Peyer's patch (tissue), 4 donors: ENCODE data around the gene OTUB2. TPM values are rescaled to one million over a fixed set of nuclear protein-coding genes. Genes with fewer than 3 reads are reported as not detected.

Experiments used
- DNase-seq, 3 donors: peaks; one replicate each; pipeline ENCODE4 v3.0.0-alpha.2; 2017 to 2019
- H3K27ac ChIP-seq, 4 donors: fragments of 200-600 bp; sonication (generic); one replicate each; pipeline ENCODE4 v1.5.1; 2016 to 2019
- H3K27me3 ChIP-seq, 2 donors: fragments of 200-600 bp; sonication (generic); one replicate each; pipeline ENCODE4 v1.5.1; 2019
- H3K36me3 ChIP-seq, 3 donors: fragments of 200-600 bp; sonication (generic); one replicate each; pipeline ENCODE4 v1.5.1; 2016 to 2019
- H3K4me1 ChIP-seq, 4 donors: fragments of 200-600 bp; sonication (generic); one replicate each; pipeline ENCODE4 v1.5.1; 2016 to 2019
- H3K4me3 ChIP-seq, 4 donors: fragments of 200-600 bp; sonication (generic); 1 replicate in 3 of 4; 2 replicates in 1 of 4; pipeline ENCODE4 v1.5.1; 2016 to 2019; ENCODE audit warnings: mild to moderate bottlenecking in 1 of 4
- H3K9me3 ChIP-seq, 4 donors: fragments of 200-600 bp; sonication (generic); one replicate each; pipeline ENCODE4 v1.5.1; 2016 to 2019; ENCODE audit warnings: mild to moderate bottlenecking in 1 of 4
- POLR2A ChIP-seq, 2 donors: fragments of 450-650 bp; IDR thresholded peaks; one replicate each; pipeline ENCODE4 v1.5.1; 2017; ENCODE audit warnings: antibody characterized with exemption in 2 of 2, mild to moderate bottlenecking in 2 of 2, moderate library complexity in 2 of 2
- total RNA-seq, 4 donors: library from RNA; depleted of rRNA; stranded (reverse); fragments of >200 nt; gene quantifications; one replicate each; pipeline ENCODE4 v1.1.0, GENCODE V29; 2016
- TF ChIP-seq, protein P1 (sequence below), 6 experiments: fragments of 450-650 bp in 4 of 6; fragments of 200-600 bp in 2 of 6; sonication (generic) in 1 of 6; IDR thresholded peaks; one replicate each; pipeline ENCODE4 v1.5.1; 2017 to 2019; ENCODE audit warnings: antibody characterized with exemption in 6 of 6, mild to moderate bottlenecking in 3 of 6, moderate library complexity in 1 of 6

Gene OTUB2
- total RNA-seq, 4 donors from 2014 or later, result 3.4 to 4.9 (median 3.6) TPM; not detected in 1

DNA sequence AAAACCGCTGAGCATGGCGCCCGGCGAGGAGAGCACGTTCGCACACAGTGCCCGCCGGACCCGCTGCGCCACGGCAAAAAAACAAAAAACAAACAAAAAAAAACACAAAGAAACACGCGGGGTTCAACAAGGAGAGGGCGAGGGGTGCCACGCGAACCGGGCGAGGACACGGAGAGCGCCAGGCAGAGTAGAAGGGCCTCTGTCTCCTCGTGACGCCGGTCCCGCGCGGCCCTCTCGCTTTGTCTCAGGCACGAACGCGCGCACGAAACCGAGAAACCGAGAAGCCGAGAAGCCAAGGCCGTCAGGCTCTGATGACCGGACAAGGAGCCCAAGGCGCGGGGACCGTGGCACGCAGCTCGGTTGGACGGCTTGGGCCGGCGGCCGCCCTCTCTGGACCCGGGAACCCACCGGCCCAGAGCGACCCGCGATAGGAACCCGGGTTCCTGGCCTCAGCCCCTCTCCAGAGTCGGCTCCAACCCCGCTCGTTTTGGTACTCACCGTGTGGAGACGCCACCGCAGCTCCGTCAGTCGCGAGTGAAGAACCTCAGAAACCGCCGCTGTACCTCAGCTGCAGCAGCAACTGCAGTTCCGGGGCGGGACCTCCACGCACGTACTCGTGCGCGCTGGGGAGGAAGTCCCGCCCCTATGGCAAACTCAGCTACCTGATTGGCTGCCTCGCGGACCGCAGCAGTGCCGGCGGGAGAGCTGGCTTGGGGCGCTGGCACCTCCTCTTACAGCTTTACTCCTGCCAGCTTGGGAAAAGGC lies 54.7 kb downstream of the OTUB2 start, which contains the start of the genes DDX24 and IFI27L1:
Gene DDX24, minus strand, starts transcription at position 582 of the 765 bp plus-strand sequence. CDS start 1,460 bp downstream, outside the sequence.
Gene IFI27L1, plus strand, starts transcription at position 690 of the 765 bp plus-strand sequence. CDS start 15,628 bp downstream, outside the sequence.
- H3K27me3 ChIP-seq, result no peaks in the 10 kb centered on the region
- peak within 1 kb of the TSS; percentile 72 to 100 (median 84) for H3K4me3 ChIP-seq
- no peaks in the 10 kb centered on the region for H3K9me3 ChIP-seq
- peaks cover 0 to 42% (median 10%) of the 10 kb centered on the region in 4 donors for H3K4me1 ChIP-seq
- TF ChIP-seq POLR2A (IDR thresholded peaks at IDR 0.05), result peak; percentile 93 to 97
- TF ChIP-seq, protein P1, sequence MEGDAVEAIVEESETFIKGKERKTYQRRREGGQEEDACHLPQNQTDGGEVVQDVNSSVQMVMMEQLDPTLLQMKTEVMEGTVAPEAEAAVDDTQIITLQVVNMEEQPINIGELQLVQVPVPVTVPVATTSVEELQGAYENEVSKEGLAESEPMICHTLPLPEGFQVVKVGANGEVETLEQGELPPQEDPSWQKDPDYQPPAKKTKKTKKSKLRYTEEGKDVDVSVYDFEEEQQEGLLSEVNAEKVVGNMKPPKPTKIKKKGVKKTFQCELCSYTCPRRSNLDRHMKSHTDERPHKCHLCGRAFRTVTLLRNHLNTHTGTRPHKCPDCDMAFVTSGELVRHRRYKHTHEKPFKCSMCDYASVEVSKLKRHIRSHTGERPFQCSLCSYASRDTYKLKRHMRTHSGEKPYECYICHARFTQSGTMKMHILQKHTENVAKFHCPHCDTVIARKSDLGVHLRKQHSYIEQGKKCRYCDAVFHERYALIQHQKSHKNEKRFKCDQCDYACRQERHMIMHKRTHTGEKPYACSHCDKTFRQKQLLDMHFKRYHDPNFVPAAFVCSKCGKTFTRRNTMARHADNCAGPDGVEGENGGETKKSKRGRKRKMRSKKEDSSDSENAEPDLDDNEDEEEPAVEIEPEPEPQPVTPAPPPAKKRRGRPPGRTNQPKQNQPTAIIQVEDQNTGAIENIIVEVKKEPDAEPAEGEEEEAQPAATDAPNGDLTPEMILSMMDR (IDR thresholded peaks at IDR 0.05), result peak in 2 of 6 experiments; percentile 1 to 4
- H3K27ac ChIP-seq, result peak within 1 kb of the TSS; percentile 86 to 96 (median 92)
- DNase-seq, result peak; percentile 96 to 99 (median 97)
- peaks cover 0 to 18% (median 0%) of the 10 kb centered on the region in 3 donors for H3K36me3 ChIP-seq

DNA sequence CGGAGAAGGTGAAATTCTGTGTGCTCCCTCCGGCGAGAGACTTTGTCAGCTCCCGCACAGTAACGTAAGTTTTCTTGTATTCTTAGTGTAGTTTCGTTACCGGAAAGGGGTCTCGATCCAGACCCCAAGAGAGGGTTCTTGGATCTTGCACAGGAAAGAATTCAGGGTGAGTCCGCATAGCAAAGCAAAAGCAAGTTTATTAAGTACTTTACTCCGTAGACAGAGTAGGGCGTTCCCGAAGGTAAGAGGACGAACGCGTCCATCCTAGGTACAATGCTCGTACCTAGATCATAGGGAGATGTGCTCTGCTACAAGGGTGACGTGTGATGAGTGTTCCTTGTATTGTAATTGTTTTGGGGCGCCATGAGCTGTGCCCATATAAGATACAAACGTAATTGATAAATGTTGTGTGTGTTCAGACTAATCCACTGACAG lies 55.3 kb downstream of the OTUB2 start:
- no peaks in the 10 kb centered on the region for H3K9me3 ChIP-seq
- H3K27ac ChIP-seq, result peak overlapping the region; percentile 86 to 96 (median 92)
- peaks cover 0 to 42% (median 10%) of the 10 kb centered on the region in 4 donors for H3K4me1 ChIP-seq
- peaks cover 0 to 18% (median 0%) of the 10 kb centered on the region in 3 donors for H3K36me3 ChIP-seq
- peak in 1 of 3 donors; percentile 51 for DNase-seq
- TF ChIP-seq POLR2A (IDR thresholded peaks at IDR 0.05), result no peak
- TF ChIP-seq, protein P1 (IDR thresholded peaks at IDR 0.05), result no peak
- no peaks in the 10 kb centered on the region for H3K27me3 ChIP-seq
- H3K4me3 ChIP-seq, result peak overlapping the region; percentile 72 to 100 (median 84)

DNA sequence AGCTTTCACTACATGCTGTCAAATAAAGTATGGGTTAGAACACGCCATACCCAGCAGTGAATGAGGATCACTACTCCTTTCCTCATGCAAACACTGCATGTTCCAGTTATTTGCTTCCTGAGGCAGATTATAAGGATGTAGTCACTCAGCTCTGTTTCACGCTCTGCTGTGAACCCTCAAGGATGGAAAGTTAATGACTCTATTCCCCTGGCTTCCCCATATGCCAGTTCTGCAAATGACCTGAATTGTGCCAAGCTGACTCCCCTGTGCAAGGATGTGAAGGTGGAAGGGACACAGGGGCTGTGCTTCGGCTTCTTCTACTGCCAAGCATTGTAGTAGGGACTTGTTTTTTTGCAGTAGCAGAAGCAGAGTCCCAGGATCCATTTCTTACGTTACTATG lies 61.8 kb downstream of the OTUB2 start:
- Histone ChIP-seq H3K27ac (no peak overlapping the region), H3K4me3 (no peak overlapping the region), H3K4me1 (no peaks in the 10 kb centered on the region), H3K9me3 (no peaks in the 10 kb centered on the region), H3K36me3 (no peaks in the 10 kb centered on the region), H3K27me3 (no peaks in the 10 kb centered on the region)
- TF ChIP-seq, protein P1 (IDR thresholded peaks at IDR 0.05), result no peak
- no peak for TF ChIP-seq POLR2A (IDR thresholded peaks at IDR 0.05)
- no peak for DNase-seq

DNA sequence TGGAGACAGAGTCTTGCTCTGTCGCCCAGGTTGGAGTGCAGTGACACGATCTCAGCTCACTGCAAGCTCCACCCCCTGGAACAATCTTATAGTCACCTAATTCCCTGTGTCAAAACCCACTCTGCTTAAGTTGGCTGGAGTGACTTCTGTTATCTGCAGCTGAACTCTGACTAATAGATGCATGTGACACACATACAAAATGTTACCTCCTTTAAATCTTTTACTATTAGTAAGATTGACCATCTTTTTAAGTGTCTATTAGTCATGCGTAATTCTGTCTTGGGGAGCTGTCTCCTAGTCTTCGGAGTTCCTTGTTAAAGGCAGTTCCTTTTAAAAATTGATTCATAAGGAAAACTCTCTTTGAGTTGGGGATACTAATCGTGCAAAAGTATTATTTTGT lies 62.4 kb downstream of the OTUB2 start:
- H3K36me3 ChIP-seq, result no peaks in the 10 kb centered on the region
- no peak overlapping the region for H3K4me3 ChIP-seq
- H3K27me3 ChIP-seq, result no peaks in the 10 kb centered on the region
- no peaks in the 10 kb centered on the region for H3K4me1 ChIP-seq
- no peak for TF ChIP-seq POLR2A (IDR thresholded peaks at IDR 0.05)
- TF ChIP-seq, protein P1 (IDR thresholded peaks at IDR 0.05), result no peak
- H3K27ac ChIP-seq, result no peak overlapping the region
- H3K9me3 ChIP-seq, result no peaks in the 10 kb centered on the region
- no peak for DNase-seq

DNA sequence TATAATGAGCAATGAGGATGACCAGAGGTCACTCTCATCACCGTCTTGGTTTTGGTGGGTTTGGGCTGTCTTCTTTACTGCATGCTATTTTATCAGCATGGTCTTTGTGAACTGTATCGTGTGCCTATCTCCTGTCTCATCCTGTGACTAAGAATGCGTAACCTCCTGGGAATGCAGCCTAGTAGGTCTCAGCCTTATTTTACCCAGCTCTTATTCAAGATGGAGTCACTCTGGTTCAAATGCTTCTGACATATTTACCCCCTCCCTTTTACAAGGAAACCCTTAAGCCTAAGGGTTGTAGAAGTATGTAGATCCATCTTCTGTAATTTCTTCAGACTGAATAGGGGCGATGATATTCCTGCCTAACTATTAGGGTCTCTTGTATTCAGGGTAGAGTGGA lies 63.3 kb downstream of the OTUB2 start:
- TF ChIP-seq POLR2A (IDR thresholded peaks at IDR 0.05), result no peak
- TF ChIP-seq, protein P1 (IDR thresholded peaks at IDR 0.05), result no peak
- H3K27ac ChIP-seq, result no peak overlapping the region
- no peaks in the 10 kb centered on the region for H3K36me3 ChIP-seq
- DNase-seq, result no peak
- H3K4me1 ChIP-seq, result no peaks in the 10 kb centered on the region
- H3K27me3 ChIP-seq, result no peaks in the 10 kb centered on the region
- no peak overlapping the region for H3K4me3 ChIP-seq
- H3K9me3 ChIP-seq, result no peaks in the 10 kb centered on the region
